GM20431 (cell line): ENCODE measurements around the gene POC1A.
"Not testable (repeated sequence)": the region's sequence is repeated elsewhere in the genome, so short reads cannot be mapped to it uniquely, and the experiment has no call there.

Experiments
- in situ Hi-C: fragments of 300-500 bp; cut with MseI, MboI; formaldehyde crosslinking; loops from one replicate; pipeline ENCODE4 v1.15.0; 2020; ENCODE audit warnings: low sequenced_read_pairs; ENCODE audit not compliant: unreplicated experiment

POC1A gene

DNA sequence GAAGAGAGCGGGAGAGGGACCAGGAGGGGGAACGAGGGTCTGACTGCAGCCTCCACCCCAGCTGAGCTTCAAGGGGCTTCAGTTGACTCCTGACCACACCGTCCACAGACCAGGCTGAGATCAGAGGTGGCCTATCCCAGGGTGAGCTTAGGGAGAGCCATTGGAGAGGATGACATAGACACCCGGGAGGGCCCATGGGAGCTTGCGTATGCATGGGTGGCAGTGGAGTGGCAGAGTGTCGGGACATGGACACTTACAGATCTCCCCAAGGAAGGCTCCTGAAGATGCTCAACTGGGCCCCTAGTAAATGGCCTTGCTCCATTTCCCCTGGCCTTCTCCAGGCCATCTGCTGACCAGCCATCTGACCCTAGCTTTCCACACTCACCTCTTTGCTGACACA is 31.1 kb upstream of the POC1A start:
- in situ Hi-C loops = no loop called here

- in situ Hi-C loops = no loop called here
Observed at GRCh38 chr3:52184690-52185089, 30.5 kb upstream of the POC1A start.

- in situ Hi-C loops = no loop called here
Observed at GRCh38 chr3:52183786-52184445, 29.7 kb upstream of the POC1A start.

- in situ Hi-C loops = no loop called here
Observed at GRCh38 chr3:52182691-52183090, 28.5 kb upstream of the POC1A start.

- in situ Hi-C loops = no loop called here
Observed at GRCh38 chr3:52182196-52182595, 28.0 kb upstream of the POC1A start.

DNA sequence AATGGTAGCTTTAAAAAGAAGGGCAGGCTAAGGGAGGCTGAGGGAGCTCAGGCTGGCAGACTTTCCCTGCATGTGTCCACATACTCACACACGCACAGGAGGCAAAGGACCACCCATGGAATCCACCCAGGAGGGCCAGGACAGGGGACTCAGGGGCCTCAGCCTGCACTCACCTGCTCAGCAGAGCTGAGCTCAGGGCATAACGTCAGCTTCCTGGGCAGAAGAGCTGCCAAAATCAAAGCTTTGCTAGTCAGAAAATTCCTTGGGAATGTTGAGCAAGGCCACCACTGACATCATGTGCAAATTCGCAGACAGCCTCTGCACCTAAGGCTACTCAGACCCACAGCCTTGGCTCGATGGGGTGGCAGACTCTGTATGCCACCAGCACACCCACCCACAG is 27.3 kb upstream of the POC1A start:
- in situ Hi-C loops = no loop called here

DNA sequence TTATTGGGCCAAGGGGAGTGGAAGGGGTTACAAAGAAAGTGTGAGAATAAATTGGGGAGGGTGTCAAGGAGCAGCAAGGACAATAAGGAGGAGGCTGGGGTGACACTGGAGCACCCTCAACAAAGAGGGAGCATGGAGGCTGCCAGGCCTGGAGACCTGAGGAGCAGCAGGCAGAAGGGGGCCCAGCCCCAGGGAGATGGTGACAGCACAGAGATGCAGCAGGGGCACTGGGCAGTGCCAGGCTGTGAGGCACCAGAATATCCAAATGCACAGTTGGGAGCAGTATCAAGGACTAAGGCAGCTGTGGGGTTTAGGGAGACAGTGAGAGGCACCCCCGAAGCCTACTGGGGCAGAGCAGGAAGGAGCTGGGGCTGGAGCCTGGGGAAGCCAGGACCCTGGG is 24.3 kb upstream of the POC1A start:
- in situ Hi-C loops = no loop called here

GRCh38 chr3:52178126-52178525 is 23.9 kb upstream of the POC1A start:
- in situ Hi-C loops = not testable (repeated sequence)

- in situ Hi-C loops = no loop called here
Observed at GRCh38 chr3:52177701-52178042, 23.4 kb upstream of the POC1A start.

GRCh38 chr3:52176951-52177700 is 22.9 kb upstream of the POC1A start:
- in situ Hi-C loops = no loop called here

GRCh38 chr3:52176180-52176752 is 22.0 kb upstream of the POC1A start:
- in situ Hi-C loops = no loop called here

- in situ Hi-C loops = no loop called here
Observed at GRCh38 chr3:52175416-52176179, 21.4 kb upstream of the POC1A start.

DNA sequence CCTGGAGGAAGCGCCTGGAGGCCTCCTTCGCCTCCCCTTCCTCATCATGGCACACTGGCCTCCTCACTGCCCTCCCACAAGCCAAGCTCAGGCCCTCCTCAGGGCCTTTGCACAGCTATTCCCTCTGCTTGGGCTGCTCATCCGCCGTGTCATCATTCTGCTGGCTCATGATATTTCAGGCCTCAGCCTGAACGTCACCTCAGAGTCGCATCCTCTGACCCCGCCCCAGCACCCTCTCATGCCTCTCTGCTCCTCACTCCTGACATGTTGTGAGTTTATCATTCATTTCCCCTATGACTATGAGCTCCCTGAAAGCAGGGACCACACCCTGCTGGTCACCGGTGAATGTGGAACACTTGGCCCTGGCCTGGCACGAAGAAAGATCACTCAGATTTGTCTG is 20.7 kb upstream of the POC1A start:
- in situ Hi-C loops = no loop called here

DNA sequence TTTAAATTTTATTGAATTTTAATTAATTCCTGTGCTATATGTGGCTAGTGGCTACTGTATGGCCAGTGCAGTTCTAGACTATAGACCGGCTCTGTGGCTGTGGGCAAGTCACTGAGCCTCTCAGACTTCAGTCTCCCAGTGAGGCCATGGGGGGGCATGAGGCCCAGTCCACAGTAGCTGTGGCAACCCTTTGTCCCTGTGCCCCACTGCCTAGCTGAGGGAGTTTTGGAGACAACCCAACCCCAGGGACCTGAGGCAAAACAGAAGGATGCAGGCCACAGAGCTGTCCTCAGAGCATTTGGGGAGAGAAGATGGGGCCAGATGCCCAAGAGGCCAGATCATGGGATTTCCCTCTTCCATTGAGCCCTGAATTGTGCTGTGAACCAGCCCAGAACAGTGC is 18.9 kb upstream of the POC1A start:
- in situ Hi-C loops = no loop called here

DNA sequence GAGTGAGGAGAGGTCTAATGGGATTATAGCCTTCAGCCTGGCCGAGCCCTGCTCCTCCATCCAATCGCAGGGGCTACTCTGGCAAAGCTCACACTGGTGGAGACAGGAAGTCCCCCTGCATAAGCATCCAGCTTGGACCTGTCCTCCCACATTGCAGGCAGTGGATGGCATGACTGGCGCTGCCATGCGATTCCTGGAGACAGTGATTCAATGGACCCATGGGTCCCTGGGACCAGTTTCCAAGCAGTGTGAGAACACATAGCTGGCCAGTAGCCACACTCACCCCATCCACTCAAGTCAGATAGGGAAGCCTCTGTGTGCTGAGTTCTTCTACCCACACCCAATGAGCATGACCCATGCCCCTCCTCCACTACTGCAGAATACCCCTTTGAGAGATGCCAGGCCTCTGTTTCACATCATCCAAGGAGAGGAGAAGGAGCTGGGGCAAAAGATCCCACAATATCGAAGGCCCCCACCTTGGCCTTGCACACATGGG is 18.1 kb upstream of the POC1A start:
- in situ Hi-C loops = no loop called here

- in situ Hi-C loops = no loop called here
Observed at GRCh38 chr3:52171514-52172261, 17.5 kb upstream of the POC1A start.

GRCh38 chr3:52170217-52170616 is 16.0 kb upstream of the POC1A start:
- in situ Hi-C loops = not testable (repeated sequence)

DNA sequence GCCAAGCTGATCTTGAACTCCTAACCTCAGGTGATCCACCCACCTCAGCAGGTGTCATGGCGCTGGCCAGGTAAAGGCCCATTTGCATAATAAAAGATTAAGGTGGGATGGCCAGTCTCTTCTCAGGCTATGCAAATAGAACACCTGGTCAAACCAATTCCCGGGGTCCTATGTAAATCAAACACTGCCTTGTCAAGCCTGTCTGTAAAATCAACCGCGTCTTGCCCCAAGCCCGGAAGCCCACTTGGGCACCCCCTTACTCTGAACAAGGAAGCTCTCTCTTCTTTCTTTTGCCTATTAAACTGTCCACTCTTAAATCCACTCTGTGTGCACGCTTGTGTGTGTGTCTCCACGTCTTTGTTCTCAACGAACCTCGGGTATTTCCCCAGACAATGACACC is 13.0 kb upstream of the POC1A start:
- in situ Hi-C loops = no loop called here

DNA sequence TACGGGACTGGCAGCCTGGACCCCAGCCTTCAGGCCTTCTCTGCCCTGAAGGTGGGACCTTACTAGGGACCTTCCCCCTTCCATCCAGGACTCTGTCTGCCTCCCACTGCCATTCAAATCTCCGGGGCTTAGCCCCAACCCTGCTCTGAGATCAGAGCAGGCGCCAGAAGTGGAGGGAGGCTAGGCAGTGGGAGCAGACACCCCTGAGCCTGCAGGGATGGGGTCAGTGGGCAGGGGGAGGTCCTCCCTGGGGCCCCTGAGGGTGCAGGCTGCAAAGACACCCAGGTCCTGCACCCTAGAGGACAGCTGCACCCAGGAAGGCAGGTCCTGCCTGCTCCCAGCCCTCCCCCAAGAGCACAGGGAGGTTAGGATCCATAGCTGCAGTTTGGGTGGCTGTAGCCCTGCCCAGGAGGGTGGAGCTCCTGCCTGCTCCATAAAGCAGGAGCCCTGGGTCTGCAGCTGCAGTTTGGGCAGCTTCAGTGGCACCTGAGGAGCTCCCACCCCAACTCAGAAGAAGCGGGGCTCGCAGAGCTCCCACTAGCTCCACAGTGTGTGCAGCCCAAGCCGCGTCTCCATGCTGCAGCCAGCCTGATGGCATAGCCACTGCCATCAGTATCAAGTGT is 8.1 kb upstream of the POC1A start:
- in situ Hi-C loops = no loop called here

DNA sequence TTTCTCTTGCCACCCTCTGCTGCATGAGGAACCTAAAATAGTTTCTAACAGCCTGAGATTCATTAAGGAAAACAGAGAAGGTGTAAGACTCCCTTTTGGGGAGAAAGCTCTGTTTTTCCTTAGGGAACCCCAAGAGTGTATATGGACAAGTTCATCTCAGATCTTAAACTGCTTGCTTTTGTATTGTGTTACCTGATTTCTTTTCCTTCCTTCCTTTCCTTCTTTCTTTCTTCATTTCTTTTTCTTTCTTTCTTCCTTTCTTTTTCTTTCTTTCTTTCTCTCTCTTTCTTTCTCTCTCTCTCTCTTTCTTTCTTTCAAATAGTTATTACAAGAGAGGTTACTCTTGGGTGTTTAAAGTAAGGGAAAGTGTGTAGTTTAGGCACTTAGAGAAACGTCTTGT is 5.3 kb upstream of the POC1A start:
- in situ Hi-C loops = no loop called here
